A673 (cell line): ENCODE data around the gene RNPEPL1. TPM values are rescaled to one million over a fixed set of nuclear protein-coding genes. Genes with fewer than 3 reads are reported as not detected.

ENCODE experiments used
- BruUV-seq: library from RNA; stranded (reverse); fragments of 400-500 nt; replicated peaks from 2 replicates; lab custom pipeline; 2021; lab: Mats Ljungman, UMichigan
- CTCF ChIA-PET: fragments of 300-600 bp; sonication (Branson Sonifier 250); formaldehyde crosslinking; loops from one replicate; lab custom pipeline; 2022; ENCODE audit warnings: antibody characterized with exemption; lab: Charles Lee
- POLR2A ChIA-PET: fragments of 300-600 bp; sonication (Branson Sonifier 250); formaldehyde crosslinking; loops from one replicate; lab custom pipeline; 2022; ENCODE audit warnings: antibody characterized with exemption; ENCODE audit not compliant: low non-redundant PET; lab: Charles Lee
- DNase-seq: peaks from one replicate; pipeline ENCODE4 v3.0.0-alpha.2; 2015; ENCODE audit warnings: low spot score
- H3K27ac ChIP-seq: fragments of 200-600 bp; sonication (generic); 2 replicates; pipeline ENCODE4 v1.5.1; 2016; ENCODE audit warnings: mixed run types, low read depth, mild to moderate bottlenecking, mixed read lengths, antibody characterized with exemption, low read length; ENCODE audit not compliant: poor library complexity, severe bottlenecking
- H3K27me3 ChIP-seq: fragments of 200-600 bp; sonication (generic); replicated peaks from 2 replicates; pipeline ENCODE4 v1.6.1; 2017; ENCODE audit warnings: mixed run types, low read depth, mild to moderate bottlenecking, mixed read lengths, antibody characterized with exemption, low read length; ENCODE audit not compliant: insufficient read depth, poor library complexity
- H3K36me3 ChIP-seq: fragments of 200-600 bp; sonication (generic); 2 replicates; pipeline ENCODE4 v1.6.1; 2016; ENCODE audit warnings: mixed run types, mild to moderate bottlenecking, mixed read lengths, antibody characterized with exemption, low read length; ENCODE audit not compliant: insufficient read depth, poor library complexity, severe bottlenecking
- H3K4me1 ChIP-seq: fragments of 200-600 bp; sonication (generic); 2 replicates; pipeline ENCODE4 v1.6.1; 2017; ENCODE audit warnings: mixed run types, mild to moderate bottlenecking, mixed read lengths, antibody characterized with exemption, low read length; ENCODE audit not compliant: insufficient read depth, poor library complexity, severe bottlenecking
- H3K4me3 ChIP-seq: fragments of 200-600 bp; sonication (generic); 2 replicates; pipeline ENCODE4 v1.5.1; 2016; ENCODE audit warnings: low read depth, mixed run types, mild to moderate bottlenecking, mixed read lengths, low read length; ENCODE audit not compliant: poor library complexity, severe bottlenecking
- H3K9me3 ChIP-seq: fragments of 200-600 bp; sonication (generic); 2 replicates; pipeline ENCODE4 v1.6.1; 2016; ENCODE audit warnings: mixed run types, low read depth, mild to moderate bottlenecking, mixed read lengths, antibody characterized with exemption, low read length; ENCODE audit not compliant: poor library complexity, severe bottlenecking
- CTCF ChIP-seq: fragments of 300-800, 200-600 bp; sonication (generic); conservative IDR thresholded peaks from 2 replicates; pipeline ENCODE4 v1.5.1; 2017; ENCODE audit warnings: low read depth, mild to moderate bottlenecking, antibody characterized with exemption, low read length, moderate library complexity, mixed read lengths
- EZH2 ChIP-seq: fragments of 200-600 bp; sonication (generic); IDR thresholded peaks from 2 replicates; pipeline ENCODE4 v1.6.1; 2017; ENCODE audit warnings: borderline replicate concordance, low read depth, mild to moderate bottlenecking, mixed read lengths, antibody characterized with exemption, low read length; ENCODE audit not compliant: poor library complexity, severe bottlenecking
- intact Hi-C: fragments of 100-400 bp; cut with micrococcal nuclease; formaldehyde crosslinking; loops from one replicate; pipeline ENCODE4 v1.10.0; 2022; ENCODE audit not compliant: unreplicated experiment
- total RNA-seq: library from RNA; stranded (reverse); gene quantifications from 2 replicates; pipeline ENCODE4 v1.2.3, GENCODE V29; 2021

The RNPEPL1 gene
- total RNA-seq, 1 experiment from 2014 or later, result 26.5 TPM

DNA sequence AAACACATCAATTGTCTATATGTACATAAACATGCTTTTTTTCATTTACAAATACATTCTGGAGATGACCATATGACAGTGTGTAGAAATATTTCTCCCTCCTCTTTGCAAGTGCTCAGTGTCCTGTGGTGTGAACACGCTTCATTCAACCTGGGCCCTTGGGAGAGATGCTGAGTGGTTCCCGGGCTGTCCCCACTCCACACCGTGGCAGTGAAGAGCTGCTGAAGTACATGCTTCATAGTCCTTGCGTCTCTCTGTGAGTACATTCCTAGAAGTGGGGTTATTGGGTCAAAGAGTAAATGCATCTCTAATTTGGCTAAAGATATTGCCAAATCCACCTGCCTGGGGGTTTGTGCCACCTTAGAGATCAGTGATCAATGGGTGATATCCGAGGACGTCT lies 50.5 kb downstream of the RNPEPL1 start:
- intact Hi-C loops, result no loop called here
- CTCF ChIA-PET, result no interaction called here
- no peak for DNase-seq

DNA sequence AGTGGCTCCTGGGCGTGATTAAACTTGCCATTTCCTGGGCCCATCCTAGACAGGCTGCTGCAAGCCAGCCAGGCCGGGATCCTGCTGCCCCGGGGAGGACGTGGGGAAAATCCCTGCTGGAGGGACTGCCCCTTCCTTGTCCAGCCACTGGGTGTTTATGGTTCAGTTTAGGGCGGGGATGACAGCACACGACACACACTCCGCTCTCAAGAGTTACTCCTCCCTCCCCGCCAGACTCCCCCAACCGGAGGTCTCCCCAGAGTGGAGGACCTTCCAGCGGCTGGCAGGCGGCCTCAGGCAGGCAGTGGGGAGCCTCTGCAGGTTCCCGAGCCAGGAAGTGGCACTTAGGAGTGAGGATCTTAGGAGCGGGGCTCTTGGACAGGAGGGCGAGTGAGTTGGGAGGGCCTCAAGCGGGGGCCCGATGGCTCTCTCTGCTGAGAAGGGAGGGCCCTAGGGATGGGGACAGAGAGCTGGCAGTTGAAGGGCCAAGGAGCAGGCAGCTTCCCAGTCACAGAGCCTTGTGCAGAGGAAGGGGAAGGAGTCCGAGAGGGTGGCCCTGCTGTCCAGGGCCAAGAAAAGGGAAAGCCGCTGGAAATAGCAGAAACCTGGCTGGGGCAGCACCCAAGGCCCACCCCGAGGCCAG lies 51.3 kb downstream of the RNPEPL1 start:
- no peak for DNase-seq
- H3K4me1 ChIP-seq, result peaks cover 6% of the 10 kb centered on the region
- H3K4me3 ChIP-seq, result no peak overlapping the region
- BruUV-seq, result no TSS peak
- intact Hi-C loops, result no loop called here
- no peaks in the 10 kb centered on the region for H3K9me3 ChIP-seq
- CTCF ChIA-PET, result no interaction called here
- no peaks in the 10 kb centered on the region for H3K36me3 ChIP-seq
- TF ChIP-seq CTCF (no peak), EZH2 (no peak)
- POLR2A ChIA-PET, result no interaction called here
- H3K27me3 ChIP-seq, result no peaks in the 10 kb centered on the region
- H3K27ac ChIP-seq, result no peak overlapping the region

More for the DNA sequence above, 50.5 kb downstream of the RNPEPL1 start:
- H3K4me3 ChIP-seq, result no peak overlapping the region
- H3K27me3 ChIP-seq, result no peaks in the 10 kb centered on the region
- no peak for TF ChIP-seq CTCF
- TF ChIP-seq EZH2, result no peak
- no TSS peak for BruUV-seq
- POLR2A ChIA-PET, result no interaction called here
- peaks cover 6% of the 10 kb centered on the region for H3K4me1 ChIP-seq
- H3K36me3 ChIP-seq, result no peaks in the 10 kb centered on the region
- no peaks in the 10 kb centered on the region for H3K9me3 ChIP-seq
- H3K27ac ChIP-seq, result no peak overlapping the region

DNA sequence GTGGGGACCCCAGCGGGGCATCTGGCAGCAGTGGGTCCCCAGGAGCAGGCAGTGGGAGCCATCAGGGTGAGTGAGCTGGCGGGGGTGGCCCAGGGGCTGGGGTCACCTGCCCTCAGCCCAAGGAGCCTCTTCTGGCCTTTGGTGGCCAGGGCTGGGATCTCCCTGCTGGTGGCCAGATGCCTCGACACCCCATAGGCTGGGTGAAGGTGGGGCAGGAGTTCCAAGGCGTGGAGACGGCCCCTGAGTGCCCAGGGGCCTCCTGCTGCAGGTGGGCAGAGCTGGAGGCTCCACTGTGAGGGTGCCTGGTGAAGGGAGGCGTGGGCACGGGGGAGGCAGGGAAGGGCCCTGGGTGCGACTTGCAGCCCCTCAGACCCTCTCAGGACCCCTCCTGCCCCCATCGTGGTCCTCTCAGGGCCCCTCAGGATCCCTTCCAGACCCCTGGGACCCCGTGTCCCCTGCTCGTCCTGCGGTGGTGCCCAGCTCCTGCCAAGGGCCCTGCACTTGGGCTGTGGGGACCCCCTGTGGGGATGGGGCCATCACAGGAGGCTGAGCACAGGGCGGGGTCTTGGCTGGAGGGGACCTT lies 52.0 kb downstream of the RNPEPL1 start:
- ChIA-PET CTCF (no interaction called here), POLR2A (no interaction called here)
- TF ChIP-seq EZH2 (no peak), CTCF (no peak)
- no peaks in the 10 kb centered on the region for H3K36me3 ChIP-seq
- no peak overlapping the region for H3K27ac ChIP-seq
- no peaks in the 10 kb centered on the region for H3K9me3 ChIP-seq
- no peak overlapping the region for H3K4me3 ChIP-seq
- intact Hi-C loops, result no loop called here
- BruUV-seq, result no TSS peak
- H3K4me1 ChIP-seq, result peaks cover 6% of the 10 kb centered on the region
- H3K27me3 ChIP-seq, result no peaks in the 10 kb centered on the region
- no peak for DNase-seq
